GM12873 (cell line): Measurements from ENCODE around the gene PHTF1.

Experiments
- CTCF ChIP-seq: IDR thresholded peaks from 2 replicates; pipeline ENCODE4 v1.5.1; 2012; ENCODE audit warnings: low read depth, mild to moderate bottlenecking, moderate library complexity, low read length, control low read depth; ENCODE audit not compliant: insufficient read depth; ENCODE audit errors: missing control alignments

The PHTF1 gene

GRCh38 chr1:113758631-113759332, 504 bp downstream of the PHTF1 start:
- TF ChIP-seq CTCF, result no peak

GRCh38 chr1:113756461-113756860, 2.8 kb downstream of the PHTF1 start:
- TF ChIP-seq CTCF, result no peak

- no peak for TF ChIP-seq CTCF
Observed at GRCh38 chr1:113751516-113751915, 7.8 kb downstream of the PHTF1 start.

GRCh38 chr1:113751114-113751513, 8.2 kb downstream of the PHTF1 start:
- TF ChIP-seq CTCF, result no peak

- no peak for TF ChIP-seq CTCF
Observed at GRCh38 chr1:113749402-113749801, 9.9 kb downstream of the PHTF1 start.

GRCh38 chr1:113747376-113747775, 11.9 kb downstream of the PHTF1 start:
- TF ChIP-seq CTCF, result no peak

GRCh38 chr1:113745425-113745824, 13.9 kb downstream of the PHTF1 start:
- no peak for TF ChIP-seq CTCF
